Hematopoietic multipotent progenitor cell (in vitro differentiated cells): ENCODE data around the gene DALRD3. TPM values are rescaled to one million over a fixed set of nuclear protein-coding genes. Genes with fewer than 3 reads are reported as not detected.

Experiments
- DNase-seq, 3 donors: peaks; one replicate each; pipeline ENCODE4 v3.0.0-alpha.2; 2011 to 2015; ENCODE audit warnings: low read depth in 2 of 3, low spot score in 2 of 3
- total RNA-seq: library from RNA; depleted of rRNA; stranded (reverse); fragments of >200 nt; gene quantifications from one replicate; pipeline ENCODE4 v1.2.3, GENCODE V29; 2012

The DALRD3 gene
- total RNA-seq, 1 donor: 83.7 TPM

DNA sequence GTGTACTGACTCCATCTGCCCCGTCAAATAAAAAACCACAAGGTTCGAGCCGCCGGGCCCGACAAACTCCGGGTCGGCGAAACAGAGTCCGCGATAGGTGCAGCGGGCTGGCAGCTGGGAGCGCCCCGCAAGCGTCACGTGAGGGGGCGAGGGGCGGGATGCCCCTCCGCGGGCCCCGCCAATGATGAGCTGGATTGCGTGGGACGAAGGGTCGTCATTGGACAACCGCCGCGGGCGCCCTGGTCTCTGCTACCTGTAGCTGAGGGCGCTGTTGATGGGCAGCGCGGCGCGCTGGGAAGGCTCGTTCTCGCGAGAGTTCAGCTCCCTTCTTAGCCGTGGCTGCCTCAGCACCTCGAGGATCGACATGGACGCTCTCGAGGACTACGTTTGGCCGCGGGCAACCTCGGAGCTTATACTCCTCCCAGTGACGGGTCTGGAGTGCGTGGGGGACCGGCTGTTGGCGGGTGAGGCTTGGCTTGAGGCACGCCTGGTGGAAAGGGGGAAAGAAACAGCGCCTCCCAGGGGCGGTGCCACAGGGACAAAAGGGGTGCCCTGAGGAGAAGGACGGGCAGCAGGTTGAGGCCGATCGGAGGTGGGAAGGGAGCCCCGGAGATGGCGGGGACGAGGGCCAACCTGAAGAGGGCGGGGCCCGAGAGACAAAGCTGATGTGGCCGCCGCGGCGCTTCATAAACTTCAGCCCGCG is 11.2 kb downstream of the DALRD3 start, which contains the start of gene WDR6:
Gene WDR6, plus strand, starts transcription at position 324 of the 703 bp plus-strand sequence. Its CDS starts 41 bp downstream, at position 365.
- peak; percentile 93 to 99 (median 98) for DNase-seq

- peak in 2 of 3 donors; percentile 43 to 55 for DNase-seq
Measured at GRCh38 chr3:49006408-49007067, 11.8 kb downstream of the DALRD3 start.

GRCh38 chr3:49005998-49006397 is 12.4 kb downstream of the DALRD3 start:
- DNase-seq: no peak

GRCh38 chr3:49005303-49005680 is 13.1 kb downstream of the DALRD3 start:
- DNase-seq: no peak

DNA sequence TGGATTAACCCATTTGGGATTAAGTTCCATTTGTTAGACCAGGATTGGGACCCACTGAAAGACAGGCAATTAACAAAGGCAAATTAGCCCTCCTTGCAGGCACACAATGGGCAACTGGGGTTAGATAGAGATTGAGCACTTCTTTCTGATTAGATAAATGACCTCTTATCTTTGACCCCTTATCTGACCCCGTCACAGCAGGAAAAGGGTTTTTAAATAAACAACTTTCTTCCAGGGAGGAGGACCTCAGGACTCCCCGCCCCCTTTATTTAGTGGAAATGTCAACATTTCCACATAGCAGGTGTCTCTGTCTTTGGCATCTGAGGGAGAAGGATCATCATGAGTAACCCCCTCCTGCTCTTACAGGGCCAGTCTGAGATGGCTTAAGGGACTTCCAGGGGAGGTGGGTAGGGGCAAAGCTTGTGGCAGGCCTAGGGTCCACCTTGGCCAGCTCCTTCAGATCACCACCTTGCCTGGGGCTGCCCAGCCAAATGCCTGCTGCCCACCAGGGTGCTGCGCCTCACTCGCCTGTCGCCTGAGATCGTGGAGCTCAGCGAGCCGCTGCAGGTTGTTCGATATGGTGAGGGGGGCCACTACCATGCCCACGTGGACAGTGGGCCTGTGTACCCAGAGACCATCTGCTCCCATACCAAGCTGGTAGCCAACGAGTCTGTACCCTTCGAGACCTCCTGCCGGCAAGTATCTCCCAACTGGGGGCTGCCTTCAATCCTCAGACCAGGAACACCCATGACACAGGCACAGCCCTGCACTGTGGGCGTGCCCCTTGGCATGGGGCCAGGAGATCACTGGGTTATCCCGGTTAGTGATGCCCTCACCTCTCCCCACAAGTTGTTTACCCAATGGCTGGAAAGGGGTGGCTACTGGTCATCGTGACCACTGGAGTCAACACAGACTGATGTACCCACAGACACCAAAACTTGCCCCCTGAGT is 13.8 kb downstream of the DALRD3 start:
- no peak for DNase-seq

- no peak for DNase-seq
Measured at GRCh38 chr3:49001155-49001554, 17.2 kb downstream of the DALRD3 start.

DNA sequence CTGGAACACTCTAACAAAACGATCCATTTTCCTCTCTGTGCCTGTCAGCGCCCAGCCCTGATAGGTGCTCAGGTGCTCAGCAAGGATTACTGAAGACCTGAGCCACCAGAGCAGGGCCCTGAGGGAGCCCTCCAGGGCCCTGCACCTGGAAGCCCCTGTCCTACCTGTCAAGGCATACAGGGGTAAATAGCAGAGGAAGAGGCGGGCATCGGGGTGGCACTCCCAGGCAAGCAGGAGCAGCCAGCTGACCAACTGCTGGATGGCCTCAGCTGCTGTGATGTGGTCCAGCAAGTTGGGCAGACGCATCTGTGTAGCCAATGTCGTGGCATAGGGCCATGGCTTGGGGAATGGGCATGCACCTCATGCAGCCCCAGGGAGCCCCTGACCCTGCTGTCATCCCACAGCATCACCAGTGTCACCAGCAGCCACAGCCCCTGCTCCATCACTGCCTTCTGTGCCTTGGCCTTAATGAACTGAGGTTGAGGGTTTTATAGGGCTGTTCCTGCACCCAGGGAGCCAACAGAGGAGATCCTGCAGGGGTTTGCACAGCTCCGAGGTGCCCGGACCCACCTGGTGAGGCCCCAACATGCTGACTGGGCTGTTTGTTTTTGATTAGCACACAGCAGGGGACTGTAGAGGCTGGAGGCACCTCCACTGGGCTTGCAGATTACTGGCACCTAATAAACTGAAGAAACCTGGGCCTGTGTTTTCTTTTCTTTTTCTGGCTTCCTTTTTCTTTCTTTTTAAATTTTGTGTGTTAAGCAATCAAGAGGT is 19.1 kb downstream of the DALRD3 start:
- no peak for DNase-seq

- no peak for DNase-seq
Measured at GRCh38 chr3:48997714-48998637, 20.4 kb downstream of the DALRD3 start.

DNA sequence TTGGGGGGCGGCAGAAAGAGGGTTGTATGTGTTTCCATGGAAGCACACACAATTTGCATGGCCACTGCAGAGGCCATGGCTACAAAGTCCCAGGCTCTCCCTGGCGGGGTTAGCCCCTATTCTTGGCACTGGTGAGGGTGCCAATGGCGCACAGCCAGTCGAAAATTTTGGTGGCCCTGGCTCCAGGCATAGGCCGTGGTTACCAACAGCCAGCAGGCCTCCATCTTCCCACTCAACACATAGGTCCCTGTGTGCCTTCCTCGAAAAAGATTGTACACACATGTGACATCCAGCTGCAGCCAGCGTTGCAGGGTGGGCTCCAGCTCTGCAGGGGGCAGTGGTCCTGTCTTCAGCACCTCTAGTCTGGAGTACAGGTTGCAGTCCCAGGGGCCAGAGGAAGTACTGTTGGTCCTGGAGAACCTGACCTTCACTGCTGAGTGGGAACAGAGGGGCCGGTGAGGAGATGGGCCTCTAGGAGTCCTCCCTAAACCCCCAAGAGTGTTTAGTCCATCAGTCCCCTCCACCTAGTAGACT is 21.2 kb downstream of the DALRD3 start:
- no peak for DNase-seq

DNA sequence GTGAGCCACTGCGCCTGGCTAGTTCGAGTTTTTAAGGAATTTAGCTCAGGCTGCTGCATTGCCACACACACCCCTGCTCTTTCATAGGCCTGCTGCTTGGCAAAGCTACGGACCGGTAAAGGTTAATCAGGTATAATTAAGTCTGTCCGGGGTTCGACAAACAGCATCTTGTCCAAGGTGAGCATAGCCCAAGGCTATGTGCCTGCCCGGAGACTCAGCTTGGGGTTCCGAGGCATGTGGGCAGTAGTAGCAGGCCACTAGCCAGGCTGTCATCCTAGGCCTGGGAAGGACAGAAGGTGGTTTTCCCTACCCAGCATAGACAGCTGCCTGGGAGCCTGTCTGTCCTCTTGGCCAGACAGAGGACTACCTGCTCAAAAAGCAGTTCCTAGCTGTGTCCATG is 21.7 kb downstream of the DALRD3 start:
- DNase-seq: no peak

DNA sequence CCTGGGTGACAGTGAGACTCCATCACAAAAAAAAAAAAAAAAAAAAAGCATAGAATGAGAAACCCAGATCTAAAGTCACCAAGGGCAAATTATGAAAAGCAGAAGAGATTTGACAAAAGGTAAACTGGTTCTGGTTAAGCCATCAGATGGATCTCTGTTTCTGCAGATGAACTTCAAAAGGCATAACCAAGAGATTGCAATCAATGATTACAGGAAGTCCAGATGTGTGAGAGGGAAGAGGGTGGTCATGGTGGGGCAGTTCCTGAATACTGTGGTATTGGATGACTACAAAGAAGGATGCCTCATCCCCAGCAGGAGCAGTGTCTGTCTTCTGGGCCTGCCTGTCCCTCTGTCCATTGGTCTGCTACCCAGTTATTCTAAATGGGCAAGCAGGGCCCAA is 24.5 kb downstream of the DALRD3 start:
- peak in 2 of 3 donors; percentile 26 to 38 for DNase-seq

DNA sequence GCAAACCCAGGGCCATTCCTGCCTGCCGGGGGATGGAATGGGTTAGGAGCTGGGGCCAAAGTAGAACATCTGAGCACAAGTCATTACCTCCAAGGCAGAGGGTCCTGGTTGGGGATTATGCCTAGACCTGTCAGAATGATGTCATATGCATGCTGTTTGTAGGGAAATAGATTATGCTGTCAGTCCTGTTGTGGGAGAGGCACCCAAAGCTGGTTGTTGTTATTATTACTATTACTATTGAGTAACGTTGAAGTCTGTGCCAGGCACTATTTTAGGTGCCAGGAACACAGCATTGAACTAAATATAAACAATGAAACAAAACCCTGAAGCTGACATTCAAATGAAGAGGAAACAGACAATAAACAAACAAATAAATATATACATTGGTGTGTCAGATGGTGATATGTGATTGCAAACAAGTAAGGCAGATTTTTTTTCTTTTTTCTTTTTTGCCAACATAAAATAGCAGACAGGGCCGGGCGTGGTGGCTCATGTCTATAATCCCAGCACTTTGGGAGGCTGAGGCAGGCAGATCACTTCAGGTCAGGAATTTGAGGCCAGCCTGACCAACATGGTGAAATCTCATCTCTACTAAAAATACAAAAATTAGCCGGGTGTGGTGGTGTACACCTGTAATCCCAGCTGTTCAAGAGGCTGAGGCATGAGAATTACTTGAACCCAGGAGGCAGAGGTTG is 26.4 kb downstream of the DALRD3 start:
- no peak for DNase-seq

- DNase-seq: peak in 2 of 3 donors; percentile 45 to 50
Measured at GRCh38 chr3:48990636-48991469, 27.5 kb downstream of the DALRD3 start.

DNA sequence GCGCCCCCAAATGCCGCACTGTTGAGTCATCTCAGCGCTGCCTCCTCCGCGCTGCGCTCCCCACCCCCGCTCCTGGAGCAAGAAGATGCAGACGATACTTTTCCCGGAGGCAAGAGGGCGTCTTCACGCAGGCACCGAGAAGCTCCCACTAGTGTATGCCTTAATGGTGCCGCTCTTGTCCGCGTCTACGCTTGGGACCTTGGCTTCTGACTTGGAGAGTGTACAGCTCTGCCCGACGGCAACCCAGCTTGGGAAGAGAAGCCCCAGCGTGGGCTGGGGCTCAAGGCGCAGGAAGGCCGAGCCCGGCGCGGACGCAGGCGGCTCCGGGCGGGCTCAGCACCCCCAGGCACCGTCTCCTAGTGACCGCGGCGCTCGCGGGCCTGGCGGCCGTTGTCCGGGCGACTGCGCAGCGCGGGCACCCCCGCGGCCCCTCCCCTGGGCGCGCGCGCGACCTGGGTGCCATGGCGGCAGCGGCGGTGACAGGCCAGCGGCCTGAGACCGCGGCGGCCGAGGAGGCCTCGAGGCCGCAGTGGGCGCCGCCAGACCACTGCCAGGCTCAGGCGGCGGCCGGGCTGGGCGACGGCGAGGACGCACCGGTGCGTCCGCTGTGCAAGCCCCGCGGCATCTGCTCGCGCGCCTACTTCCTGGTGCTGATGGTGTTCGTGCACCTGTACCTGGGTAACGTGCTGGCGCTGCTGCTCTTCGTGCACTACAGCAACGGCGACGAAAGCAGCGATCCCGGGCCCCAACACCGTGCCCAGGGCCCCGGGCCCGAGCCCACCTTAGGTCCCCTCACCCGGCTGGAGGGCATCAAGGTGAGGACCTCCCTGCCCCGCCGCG is 28.4 kb downstream of the DALRD3 start, which contains the start of gene P4HTM:
Gene P4HTM, plus strand, starts transcription at position 446 of the 840 bp plus-strand sequence. Its CDS starts 16 bp downstream, at position 462.
- peak; percentile 47 to 91 (median 78) for DNase-seq

DNA sequence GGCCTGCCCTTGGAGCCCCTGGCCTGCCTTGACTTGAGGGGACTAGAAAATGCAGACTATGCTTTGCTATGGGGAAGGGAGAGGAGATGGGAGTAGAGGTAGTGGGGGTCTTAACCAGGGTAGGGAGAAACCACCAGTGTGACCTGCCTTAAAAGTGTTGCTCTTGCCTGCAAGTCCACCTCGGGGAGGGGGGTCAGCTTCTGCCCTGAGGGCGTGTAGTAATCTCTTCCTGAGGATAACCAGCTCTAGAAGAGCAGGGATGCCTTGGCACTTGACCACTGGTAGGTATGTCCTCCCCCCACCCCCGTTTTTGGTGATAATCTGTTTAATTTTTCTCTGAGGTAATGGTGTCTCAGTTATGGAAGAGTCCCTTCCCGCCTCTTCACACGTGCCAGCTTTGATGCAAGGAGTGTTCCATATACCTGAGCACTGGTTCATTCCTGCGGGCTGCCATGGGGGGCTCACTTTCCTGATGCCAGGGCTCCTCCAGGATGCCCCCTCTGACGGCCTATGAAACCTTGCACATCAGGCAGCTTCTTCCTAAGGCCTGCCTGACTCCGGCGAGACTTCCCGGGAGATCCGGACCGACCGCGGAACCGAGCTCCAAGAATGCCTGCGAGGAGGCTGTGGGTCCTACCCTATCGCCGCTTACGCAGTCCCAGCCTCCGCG is 29.1 kb downstream of the DALRD3 start:
- no peak for DNase-seq

DNA sequence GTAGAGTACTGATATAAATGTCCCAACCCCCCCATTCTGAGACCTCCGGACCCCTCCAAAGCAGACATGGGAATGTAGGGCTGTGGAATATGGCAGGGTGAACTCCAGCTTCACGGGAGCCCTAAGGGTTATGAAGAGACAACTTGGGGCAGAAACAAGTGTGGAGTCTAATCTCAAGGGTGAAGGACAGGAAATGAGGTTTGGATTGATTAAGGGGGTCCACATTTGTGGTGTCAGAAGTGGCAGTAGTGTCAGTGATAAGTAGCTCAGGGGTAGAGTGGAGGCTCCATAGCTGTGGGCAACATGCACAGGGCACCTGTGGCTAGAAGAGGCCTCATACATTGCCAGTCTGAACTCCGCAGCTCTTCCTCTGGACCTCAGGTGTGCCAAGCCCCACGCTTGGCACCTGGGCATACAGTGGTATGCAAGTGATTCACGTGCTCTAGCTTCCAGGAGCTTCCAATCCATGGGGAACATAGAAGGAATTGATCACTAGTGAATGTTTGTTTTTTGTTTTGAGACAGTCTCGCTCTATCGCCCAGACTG is 32.5 kb downstream of the DALRD3 start:
- DNase-seq: peak in 1 of 3 donors; percentile 15
